Thyroid gland (tissue), 4 donors: ENCODE results near the gene WFDC6.

Experiments
- POLR2A ChIP-seq, 2 donors: fragments of 450-650 bp; IDR thresholded peaks; one replicate each; pipeline ENCODE4 v1.6.1; 2017; ENCODE audit warnings: antibody characterized with exemption in 2 of 2, mild to moderate bottlenecking in 2 of 2, moderate library complexity in 1 of 2
- TF ChIP-seq, protein P1 (sequence below), 6 experiments: fragments of 200-600 bp in 3 of 6; fragments of 450-650 bp in 3 of 6; sonication (generic) in 3 of 6; IDR thresholded peaks; one replicate each; pipeline ENCODE4 v1.5.1; 2016 to 2019; ENCODE audit warnings: antibody characterized with exemption in 6 of 6, mild to moderate bottlenecking in 2 of 6, inconsistent platforms in 1 of 6, moderate library complexity in 1 of 6

- no peak for TF ChIP-seq POLR2A (IDR thresholded peaks at IDR 0.05)
- TF ChIP-seq, protein P1, sequence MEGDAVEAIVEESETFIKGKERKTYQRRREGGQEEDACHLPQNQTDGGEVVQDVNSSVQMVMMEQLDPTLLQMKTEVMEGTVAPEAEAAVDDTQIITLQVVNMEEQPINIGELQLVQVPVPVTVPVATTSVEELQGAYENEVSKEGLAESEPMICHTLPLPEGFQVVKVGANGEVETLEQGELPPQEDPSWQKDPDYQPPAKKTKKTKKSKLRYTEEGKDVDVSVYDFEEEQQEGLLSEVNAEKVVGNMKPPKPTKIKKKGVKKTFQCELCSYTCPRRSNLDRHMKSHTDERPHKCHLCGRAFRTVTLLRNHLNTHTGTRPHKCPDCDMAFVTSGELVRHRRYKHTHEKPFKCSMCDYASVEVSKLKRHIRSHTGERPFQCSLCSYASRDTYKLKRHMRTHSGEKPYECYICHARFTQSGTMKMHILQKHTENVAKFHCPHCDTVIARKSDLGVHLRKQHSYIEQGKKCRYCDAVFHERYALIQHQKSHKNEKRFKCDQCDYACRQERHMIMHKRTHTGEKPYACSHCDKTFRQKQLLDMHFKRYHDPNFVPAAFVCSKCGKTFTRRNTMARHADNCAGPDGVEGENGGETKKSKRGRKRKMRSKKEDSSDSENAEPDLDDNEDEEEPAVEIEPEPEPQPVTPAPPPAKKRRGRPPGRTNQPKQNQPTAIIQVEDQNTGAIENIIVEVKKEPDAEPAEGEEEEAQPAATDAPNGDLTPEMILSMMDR (IDR thresholded peaks at IDR 0.05), result peak in 1 of 6 experiments; percentile 23
These were observed 37.7 kb upstream of the WFDC6 start for GRCh38 chr20:45576995-45577394.
